Activated T-cell treated with anti-CD3 and anti-CD28 coated beads, Interleukin-2, amount 50 U/mL, for 1 hour (primary cell): Measurements from ENCODE around the gene IL20.

Experiments
- DNase-seq: peaks from one replicate; pipeline ENCODE4 v3.0.0-alpha.2; 2020

Gene IL20

DNA sequence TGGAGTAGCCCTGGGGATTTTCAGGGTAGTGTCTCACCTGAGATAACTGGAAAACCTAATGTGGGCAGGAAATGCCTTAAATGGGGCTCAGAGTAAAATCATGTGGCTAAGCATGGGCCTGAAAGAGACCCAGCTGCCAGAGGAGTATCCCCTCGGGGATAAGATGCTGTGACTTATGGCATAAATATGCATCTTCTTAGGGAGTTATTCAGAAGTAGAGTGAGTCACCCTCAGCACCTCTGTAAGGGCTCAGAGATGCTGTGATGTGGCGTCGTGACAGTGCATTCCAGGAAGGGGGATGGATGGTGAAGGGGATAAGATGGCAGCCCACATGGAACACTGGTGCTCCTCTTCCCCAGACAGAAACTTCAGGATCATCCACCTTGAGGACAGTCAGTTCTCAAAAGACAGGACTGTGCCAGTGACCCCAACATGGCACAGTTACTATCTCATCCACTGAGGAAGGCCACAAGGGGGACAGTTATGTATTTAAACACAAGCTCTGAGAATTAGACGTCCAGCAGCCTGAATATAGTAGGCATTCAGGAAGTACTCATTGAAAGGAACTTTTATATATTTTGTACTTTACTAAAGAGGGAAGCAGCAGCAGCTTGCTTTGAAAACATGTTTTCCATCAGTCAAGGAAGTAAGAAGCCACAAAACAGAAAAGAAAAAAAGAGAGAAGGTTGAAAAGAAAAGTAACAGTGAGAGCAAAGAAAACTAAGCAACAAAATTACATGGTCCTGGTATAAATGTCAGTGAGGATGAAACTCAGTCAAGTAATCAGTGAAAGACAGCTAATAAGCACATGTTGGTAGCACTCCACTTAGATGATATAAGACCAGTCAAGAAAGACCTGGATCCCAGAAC, 40.1 kb downstream of the IL20 start:
- no peak for DNase-seq

DNA sequence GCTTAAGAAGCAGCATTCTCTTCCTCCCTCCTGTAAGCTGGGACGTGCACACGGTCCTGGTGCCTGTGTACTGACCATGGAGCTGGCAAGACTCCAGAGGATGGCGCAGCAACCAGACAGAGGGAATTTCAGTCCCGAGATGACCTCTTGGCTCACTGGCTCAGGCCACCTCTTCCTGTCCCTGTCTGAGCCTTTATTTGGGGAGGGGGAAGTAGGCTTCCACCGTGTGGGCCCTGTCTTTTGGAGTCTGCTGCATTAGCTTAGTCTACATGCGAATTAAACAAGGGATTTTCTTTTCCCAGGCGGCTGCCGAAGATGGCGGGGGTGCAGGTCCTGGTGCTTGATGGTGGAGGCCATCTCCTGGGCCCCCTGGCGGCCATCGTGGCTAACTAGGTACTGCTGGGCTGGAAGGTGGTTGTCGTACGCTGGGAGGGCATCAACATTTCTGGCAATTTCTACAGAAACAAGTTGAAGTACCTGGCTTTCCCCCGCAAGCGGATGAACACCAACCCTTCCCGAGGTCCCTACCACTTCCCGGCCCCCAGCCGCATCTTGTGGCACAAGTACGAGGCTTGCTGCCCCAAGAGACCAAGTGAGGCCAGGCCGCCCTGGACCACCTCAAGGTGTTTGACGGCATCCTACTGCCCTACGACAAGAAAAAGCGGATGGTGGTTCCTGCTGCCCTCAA, 42.0 kb downstream of the IL20 start:
- no peak for DNase-seq

DNA sequence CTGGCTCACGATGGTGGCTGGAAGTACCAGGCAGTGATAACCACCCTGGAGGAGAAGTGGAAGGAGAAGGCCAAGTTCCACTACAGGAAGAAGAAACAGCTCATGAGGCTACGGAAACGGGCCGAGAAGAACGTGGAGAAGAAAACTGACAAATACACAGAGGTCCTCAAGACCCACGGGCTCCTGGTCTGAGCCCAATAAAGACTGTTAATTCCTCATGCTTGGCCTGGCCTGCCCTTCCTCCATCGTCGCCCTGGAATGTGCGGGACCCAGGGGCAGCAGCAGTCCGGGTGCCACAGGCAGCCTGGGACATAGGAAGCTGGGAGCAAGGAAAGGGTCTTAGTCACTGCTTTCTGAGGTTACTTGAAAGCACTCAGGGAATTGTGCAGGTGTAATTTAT, 42.6 kb downstream of the IL20 start:
- DNase-seq: no peak

DNA sequence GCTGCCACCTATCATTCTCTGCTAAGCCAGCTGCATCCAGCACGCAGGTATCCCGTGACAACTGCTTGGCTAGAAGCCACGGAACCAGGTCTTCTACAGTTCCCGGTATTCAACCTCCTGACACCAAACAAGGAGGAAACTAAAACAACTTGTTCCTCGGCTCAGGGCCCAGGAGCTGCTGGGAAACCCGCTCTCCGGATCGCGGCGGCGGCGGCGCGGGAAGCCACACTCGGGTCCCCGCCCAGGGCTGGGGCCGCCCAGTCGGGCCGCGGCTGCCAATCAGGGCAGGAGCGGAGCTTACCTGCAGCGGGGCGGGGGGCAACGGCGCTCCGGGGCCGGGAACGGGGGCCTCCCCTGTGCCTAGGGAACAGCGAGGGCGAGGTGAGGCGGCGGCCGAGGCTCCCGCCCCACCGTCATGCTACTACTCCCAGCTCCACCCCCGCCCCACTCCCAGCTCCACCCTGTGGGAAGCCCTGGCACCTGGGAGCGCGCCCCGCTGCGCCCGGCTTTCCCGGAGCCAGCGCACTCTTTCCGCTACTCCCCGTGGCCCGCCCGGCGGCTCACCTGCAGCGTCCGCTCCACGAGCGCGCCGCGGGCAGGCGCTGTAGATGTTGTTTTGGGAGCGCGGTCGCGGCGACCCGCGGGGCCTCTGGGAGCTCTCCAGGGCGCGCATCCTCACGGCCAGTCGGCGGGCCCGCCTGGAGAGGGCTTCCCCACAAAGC, 43.9 kb downstream of the IL20 start:
- DNase-seq: peak; percentile 72

DNA sequence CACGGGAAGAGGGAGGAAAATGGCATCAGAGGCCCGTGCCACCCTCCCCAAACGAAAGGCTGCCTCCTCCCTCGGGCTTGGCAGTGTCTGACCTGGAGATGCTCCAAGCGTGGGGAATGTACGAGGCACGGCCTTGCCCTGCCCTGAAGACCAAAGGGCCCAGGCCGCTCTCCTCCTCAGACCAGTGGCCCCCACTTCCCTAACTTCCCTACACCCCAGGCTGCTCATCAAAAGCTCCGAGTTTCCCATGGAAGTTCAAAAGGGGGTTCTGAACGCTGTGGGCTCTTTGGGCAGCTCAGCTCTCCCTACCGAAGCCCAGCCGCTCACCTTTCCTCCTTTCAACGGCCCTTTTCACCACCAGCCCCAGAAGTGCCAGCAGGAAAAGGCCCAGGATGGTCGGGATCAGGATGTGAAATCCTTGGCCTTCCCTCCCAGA, 44.5 kb downstream of the IL20 start:
- DNase-seq: no peak

DNA sequence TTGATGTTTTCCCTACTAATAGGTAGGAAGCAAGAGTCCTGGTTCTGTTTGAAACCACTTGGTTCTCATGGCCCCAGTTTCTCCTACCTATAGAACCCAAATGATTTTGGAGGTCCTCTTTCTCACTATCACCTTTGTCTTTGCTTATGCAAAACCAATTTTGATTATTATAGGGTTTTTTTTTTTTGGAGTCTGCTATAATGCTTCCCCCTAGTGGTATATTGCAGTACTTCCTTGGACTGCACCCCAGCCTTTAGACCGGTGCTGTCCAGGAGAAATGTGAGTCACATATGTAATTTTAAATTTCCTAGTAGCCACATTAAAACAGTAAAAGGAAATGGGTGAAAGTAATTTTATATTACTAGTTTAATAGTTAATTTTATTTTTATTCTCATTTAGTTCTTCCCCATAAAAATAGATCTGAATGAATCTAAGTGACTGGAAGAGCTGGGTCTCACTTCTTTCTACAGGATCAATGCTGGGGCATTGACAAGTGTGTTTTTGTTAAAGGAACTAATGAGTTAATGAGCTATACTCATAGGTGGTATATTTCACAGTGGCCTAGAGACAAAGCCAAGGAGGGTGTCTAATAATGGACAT, 45.7 kb downstream of the IL20 start:
- no peak for DNase-seq

DNA sequence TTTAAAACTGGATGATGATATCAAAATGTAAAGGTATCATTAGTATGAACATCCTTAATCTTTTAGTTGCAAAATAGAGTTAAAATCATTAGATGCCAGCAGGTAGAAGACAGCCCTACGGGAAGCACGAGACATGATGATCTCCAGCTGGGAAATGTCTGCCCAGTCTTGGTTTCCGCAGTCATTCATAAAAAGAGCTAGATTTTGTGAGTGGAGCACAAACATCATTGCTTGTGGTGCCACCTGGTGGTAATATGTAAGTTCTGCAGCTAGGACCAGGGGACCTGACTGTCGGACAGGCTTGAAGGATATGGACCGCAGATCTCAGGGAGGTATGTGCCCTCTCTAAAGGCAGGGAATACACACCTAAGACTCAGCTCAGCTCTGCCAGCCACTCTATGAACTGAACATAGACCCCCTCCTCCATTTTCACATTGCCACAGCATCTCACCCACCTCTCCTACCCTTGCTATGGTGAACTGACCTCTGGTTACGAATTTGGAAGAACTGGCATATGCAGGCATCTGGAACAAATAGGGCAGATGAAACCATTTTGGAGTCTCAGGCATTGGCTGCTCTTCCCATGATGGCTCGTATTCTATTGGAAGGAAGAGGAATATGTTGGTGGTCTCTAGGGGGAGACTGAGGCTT, 47.1 kb downstream of the IL20 start:
- DNase-seq: peak; percentile 63

DNA sequence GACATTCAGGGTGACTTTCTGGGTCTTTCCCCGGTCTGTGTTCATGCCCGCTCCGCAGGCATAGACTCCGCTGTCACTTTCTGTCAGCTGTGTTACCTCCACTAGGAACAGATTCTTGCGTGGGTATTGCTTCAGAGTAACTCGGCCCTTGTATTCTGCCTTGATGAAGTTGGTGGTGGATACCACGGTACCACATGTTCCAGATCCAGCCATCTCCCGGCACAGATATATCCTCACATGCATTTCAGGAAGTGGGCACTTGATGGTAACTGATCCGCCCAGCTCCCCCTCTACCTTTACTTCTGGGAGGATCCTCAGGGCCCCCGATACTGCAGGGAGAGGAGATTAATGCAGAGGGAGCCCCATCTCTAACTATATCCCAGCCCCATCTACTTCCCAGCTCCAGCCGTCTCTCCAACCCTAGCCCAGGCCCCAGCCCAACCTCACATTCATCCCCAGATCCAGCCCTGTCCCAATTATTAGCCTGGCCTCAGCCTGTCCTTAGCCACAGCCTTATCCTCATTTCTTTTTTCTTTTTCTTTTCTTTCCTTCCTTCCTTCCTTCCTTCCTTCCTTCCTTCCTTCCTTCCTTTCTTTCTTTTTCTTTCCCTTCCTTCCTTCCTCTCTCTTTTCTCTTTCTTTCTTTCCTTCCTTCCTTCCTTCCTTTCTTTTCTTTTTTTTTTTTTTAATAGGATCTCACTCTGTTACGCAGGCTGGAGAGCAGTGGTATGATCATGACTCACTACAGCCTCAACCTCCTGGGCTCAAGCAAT, 48.5 kb downstream of the IL20 start:
- DNase-seq: no peak

DNA sequence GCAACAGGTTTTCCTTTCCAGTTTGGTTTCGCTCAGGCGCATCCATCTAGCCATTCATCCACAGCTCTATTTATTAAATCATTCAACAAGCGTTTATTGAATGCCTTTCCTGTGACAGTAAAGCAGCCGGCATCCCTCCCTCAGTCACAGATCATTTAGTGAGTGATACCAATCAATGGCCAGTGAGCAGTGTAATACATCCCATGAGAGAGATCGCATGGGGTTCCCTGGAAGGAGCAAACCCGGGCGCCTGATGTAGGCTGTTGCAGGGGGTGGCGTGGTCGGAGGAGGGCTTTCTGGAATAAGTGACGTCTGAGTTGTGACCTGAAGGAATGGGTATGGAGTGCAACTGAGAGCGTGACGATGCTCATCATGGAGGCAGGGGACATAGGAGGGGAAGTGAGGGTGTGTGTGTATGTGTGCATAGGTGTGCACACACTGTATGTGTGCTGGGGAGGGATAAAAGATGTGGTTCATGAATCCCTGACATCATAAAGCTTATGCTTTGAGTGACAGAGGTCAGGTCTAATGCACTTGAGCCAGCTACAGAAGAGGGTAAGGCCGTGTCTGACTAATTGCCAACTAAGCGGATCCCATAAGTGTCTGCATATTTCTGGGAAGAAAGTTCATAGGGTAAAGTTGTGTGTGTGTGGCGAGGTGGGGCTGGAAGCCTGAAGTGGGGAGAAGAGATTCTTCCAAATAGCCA, 49.8 kb downstream of the IL20 start:
- no peak for DNase-seq

DNA sequence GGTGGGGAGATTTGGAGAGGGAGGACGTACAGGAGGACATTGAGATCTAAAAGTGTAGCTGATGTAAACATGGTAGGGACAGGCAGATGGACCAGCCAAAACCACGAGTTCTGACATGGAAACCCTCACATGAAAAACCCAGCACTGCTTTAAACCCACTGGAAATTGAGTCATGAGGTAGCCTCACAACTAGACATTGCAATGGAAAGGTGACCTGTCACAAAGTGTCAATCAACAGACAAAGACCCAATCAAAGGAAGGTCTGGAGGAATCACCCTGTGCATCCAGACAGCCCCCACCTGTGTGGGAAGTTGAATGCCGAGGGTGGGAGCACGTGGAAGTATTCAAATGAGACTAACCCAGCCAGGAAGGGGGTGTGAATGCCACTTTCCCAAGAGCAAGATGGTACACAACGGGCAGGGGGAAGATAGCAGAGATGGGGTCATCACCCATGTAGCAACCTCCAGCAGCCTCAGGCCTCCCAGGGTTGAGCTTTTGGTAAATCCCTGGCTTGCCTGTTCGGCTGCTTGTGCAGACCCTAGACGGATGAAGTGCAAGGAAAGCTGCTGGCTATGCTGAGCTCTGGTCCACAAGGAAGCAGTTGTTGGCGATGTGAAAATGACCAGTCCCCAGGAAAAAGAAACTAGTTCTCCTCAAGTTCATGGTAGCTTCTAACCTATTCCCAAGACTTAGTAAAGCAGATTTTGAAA, 50.7 kb downstream of the IL20 start:
- DNase-seq: no peak

DNA sequence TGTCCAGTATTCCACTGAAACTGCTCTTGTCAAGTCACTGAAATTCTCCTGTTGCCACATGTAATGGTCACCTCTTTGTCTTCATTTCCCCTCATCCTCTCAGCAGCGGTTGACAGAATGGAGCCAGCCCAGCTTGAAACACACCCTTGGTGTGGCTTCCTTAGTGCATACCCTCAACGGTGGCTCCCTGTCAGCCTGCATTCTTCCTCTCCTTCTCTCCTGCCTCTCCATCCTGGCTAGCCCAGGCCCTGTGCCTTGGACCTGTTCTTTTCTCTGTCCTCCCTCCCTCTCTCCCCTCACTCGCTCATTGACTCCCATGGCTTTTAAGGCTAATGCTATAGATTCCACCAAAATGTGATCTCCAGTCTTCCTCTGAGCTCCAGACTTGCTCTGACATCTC, 52.7 kb downstream of the IL20 start:
- DNase-seq: no peak
